ENCODE data around the gene LRP1-AS. TPM values are rescaled to one million over a fixed set of nuclear protein-coding genes. Genes with fewer than 3 reads are reported as not detected.

Gene LRP1-AS
- total and polyA plus RNA-seq, 7 experiments from 2014 or later: not detected

GRCh38 chr12:57181561-57182155 is 34.2 kb upstream of the LRP1-AS start:
- Mint-ChIP-seq H3K9me3 (no peaks in the 10 kb centered on the region), H3K4me1 (peaks cover 2 to 10% (median 6%) of the 10 kb centered on the region in 7 donors), H3K36me3 (peaks cover 0 to 4% (median 0%) of the 10 kb centered on the region in 5 donors), H3K27me3 (peaks cover 0 to 2% (median 0%) of the 10 kb centered on the region in 5 donors), H3K4me3 (no peak overlapping the region), H3K27ac (no peak overlapping the region)
- H3K9me3 ChIP-seq (ENCODE audit: control insufficient read depth in 2 of 3, low read length in 3 of 3): no peaks in the 10 kb centered on the region
- ChIA-PET POLR2A (interaction anchor here (1.3 kb wide), 1 partner anchor 53 kb away, joined by 3 read pairs; the partner anchor contains the start of gene LRP1), CTCF (interaction anchor here (0.5 to 8.3 kb wide), 8 partner anchors 51 to 1125 kb away, joined by 3 to 162 read pairs (median 4); partner anchors contain the start of gene LRP1)
- no peak overlapping the region for H3K4me3 ChIP-seq (ENCODE audit: low read length)
- H3K36me3 ChIP-seq (ENCODE audit: control insufficient read depth in 2 of 3, insufficient read depth in 3 of 3, low read length in 3 of 3): no peaks in the 10 kb centered on the region
- H3K27ac ChIP-seq (ENCODE audit: low read depth, low read length): no peak overlapping the region
- ATAC-seq (no peak), DNase-seq (no peak)
- no peaks in the 10 kb centered on the region for H3K4me1 ChIP-seq (ENCODE audit: control insufficient read depth in 2 of 2, insufficient read depth in 2 of 2, low read length in 2 of 2)
- intact Hi-C loops (cut with micrococcal nuclease): loop anchor here in 1 of 2 donors (2.0 to 10.0 kb wide), 2 partner anchors 175 to 427 kb away; partner anchors contain the start of genes PRIM1 and ZBTB39
- no peaks in the 10 kb centered on the region for H3K27me3 ChIP-seq (ENCODE audit: control insufficient read depth in 2 of 2, insufficient read depth in 2 of 2, low read length in 2 of 2)

- ATAC-seq (no peak), DNase-seq (no peak)
- H3K4me1 Mint-ChIP-seq: peaks cover 2 to 10% (median 6%) of the 10 kb centered on the region in 7 donors
- Histone ChIP-seq H3K27ac (ENCODE audit: low read depth, low read length) (no peak overlapping the region), H3K27me3 (ENCODE audit: control insufficient read depth in 2 of 2, insufficient read depth in 2 of 2, low read length in 2 of 2) (no peaks in the 10 kb centered on the region), H3K4me3 (ENCODE audit: low read length) (no peak overlapping the region), H3K36me3 (ENCODE audit: control insufficient read depth in 2 of 3, insufficient read depth in 3 of 3, low read length in 3 of 3) (no peaks in the 10 kb centered on the region), H3K4me1 (ENCODE audit: control insufficient read depth in 2 of 2, insufficient read depth in 2 of 2, low read length in 2 of 2) (no peaks in the 10 kb centered on the region), H3K9me3 (ENCODE audit: control insufficient read depth in 2 of 3, low read length in 3 of 3) (no peaks in the 10 kb centered on the region)
- intact Hi-C loops (cut with micrococcal nuclease): loop anchor here in 1 of 2 donors (10.0 kb wide), 1 partner anchor 426 kb away; the partner anchor contains the start of gene PRIM1
- H3K4me3 Mint-ChIP-seq: no peak overlapping the region
- peaks cover 0 to 2% (median 0%) of the 10 kb centered on the region in 5 donors for H3K27me3 Mint-ChIP-seq
- no peak overlapping the region for H3K27ac Mint-ChIP-seq
- POLR2A ChIA-PET: no interaction called here
- peaks cover 0 to 9% (median 0%) of the 10 kb centered on the region in 5 donors for H3K36me3 Mint-ChIP-seq
- no peaks in the 10 kb centered on the region for H3K9me3 Mint-ChIP-seq
- CTCF ChIA-PET: interaction anchor here (0.7 to 8.3 kb wide), 2 partner anchors 57 to 457 kb away, joined by 3 to 162 read pairs; partner anchors contain the start of gene LRP1
Observed at GRCh38 chr12:57181072-57181471, 33.7 kb upstream of the LRP1-AS start.

GRCh38 chr12:57180321-57180989 is 33.0 kb upstream of the LRP1-AS start:
- intact Hi-C loops (cut with micrococcal nuclease): loop anchor here in 1 of 2 donors (10.0 kb wide), 1 partner anchor 426 kb away; the partner anchor contains the start of gene PRIM1
- Histone ChIP-seq H3K9me3 (ENCODE audit: control insufficient read depth in 2 of 3, low read length in 3 of 3) (no peaks in the 10 kb centered on the region), H3K4me3 (ENCODE audit: low read length) (no peak overlapping the region), H3K36me3 (ENCODE audit: control insufficient read depth in 2 of 3, insufficient read depth in 3 of 3, low read length in 3 of 3) (no peaks in the 10 kb centered on the region), H3K27ac (ENCODE audit: low read depth, low read length) (no peak overlapping the region), H3K4me1 (ENCODE audit: control insufficient read depth in 2 of 2, insufficient read depth in 2 of 2, low read length in 2 of 2) (no peaks in the 10 kb centered on the region), H3K27me3 (ENCODE audit: control insufficient read depth in 2 of 2, insufficient read depth in 2 of 2, low read length in 2 of 2) (no peaks in the 10 kb centered on the region)
- Mint-ChIP-seq H3K4me1 (peaks cover 2 to 10% (median 6%) of the 10 kb centered on the region in 7 donors), H3K27ac (no peak overlapping the region), H3K4me3 (no peak overlapping the region), H3K9me3 (no peaks in the 10 kb centered on the region), H3K36me3 (peaks cover 0 to 9% (median 0%) of the 10 kb centered on the region in 5 donors), H3K27me3 (peaks cover 0 to 2% (median 0%) of the 10 kb centered on the region in 5 donors)
- ATAC-seq: no peak
- ChIA-PET CTCF (interaction anchor here (0.6 to 8.3 kb wide), 3 partner anchors 57 to 530 kb away, joined by 3 to 162 read pairs (median 4); partner anchors contain the start of gene LRP1), POLR2A (no interaction called here)
- DNase-seq: no peak

GRCh38 chr12:57179331-57180086 is 32.1 kb upstream of the LRP1-AS start:
- intact Hi-C loops (cut with micrococcal nuclease): loop anchor here in 1 of 2 donors (10.0 kb wide), 1 partner anchor 425 kb away; the partner anchor contains the start of gene PRIM1
- ChIA-PET POLR2A (no interaction called here), CTCF (interaction anchor here (1.1 to 8.3 kb wide), 2 partner anchors 56 to 110 kb away, joined by 3 to 162 read pairs; partner anchors contain the start of gene LRP1)
- peaks cover 2 to 10% (median 6%) of the 10 kb centered on the region in 7 donors for H3K4me1 Mint-ChIP-seq
- peaks cover 0 to 2% (median 0%) of the 10 kb centered on the region in 5 donors for H3K27me3 Mint-ChIP-seq
- Histone ChIP-seq H3K36me3 (ENCODE audit: control insufficient read depth in 2 of 3, insufficient read depth in 3 of 3, low read length in 3 of 3) (no peaks in the 10 kb centered on the region), H3K4me3 (ENCODE audit: low read length) (no peak overlapping the region), H3K4me1 (ENCODE audit: control insufficient read depth in 2 of 2, insufficient read depth in 2 of 2, low read length in 2 of 2) (no peaks in the 10 kb centered on the region), H3K27ac (ENCODE audit: low read depth, low read length) (no peak overlapping the region), H3K27me3 (ENCODE audit: control insufficient read depth in 2 of 2, insufficient read depth in 2 of 2, low read length in 2 of 2) (no peaks in the 10 kb centered on the region), H3K9me3 (ENCODE audit: control insufficient read depth in 2 of 3, low read length in 3 of 3) (no peaks in the 10 kb centered on the region)
- H3K27ac Mint-ChIP-seq: no peak overlapping the region
- H3K4me3 Mint-ChIP-seq: no peak overlapping the region
- no peaks in the 10 kb centered on the region for H3K9me3 Mint-ChIP-seq
- DNase-seq: no peak
- H3K36me3 Mint-ChIP-seq: peaks cover 0 to 9% (median 0%) of the 10 kb centered on the region in 5 donors
- ATAC-seq: no peak

- peak overlapping the region in 1 of 9 donors; percentile 45 for H3K27ac Mint-ChIP-seq
- H3K4me3 ChIP-seq (ENCODE audit: low read length): no peak overlapping the region
- H3K9me3 ChIP-seq (ENCODE audit: control insufficient read depth in 2 of 3, low read length in 3 of 3): no peaks in the 10 kb centered on the region
- peaks cover 0 to 9% (median 0%) of the 10 kb centered on the region in 5 donors for H3K36me3 Mint-ChIP-seq
- H3K27me3 Mint-ChIP-seq: peaks cover 0 to 2% (median 0%) of the 10 kb centered on the region in 5 donors
- ATAC-seq: no peak
- DNase-seq: no peak
- no peak overlapping the region for H3K4me3 Mint-ChIP-seq
- POLR2A ChIA-PET: no interaction called here
- H3K4me1 ChIP-seq (ENCODE audit: control insufficient read depth in 2 of 2, insufficient read depth in 2 of 2, low read length in 2 of 2): no peaks in the 10 kb centered on the region
- H3K27ac ChIP-seq (ENCODE audit: low read depth, low read length): no peak overlapping the region
- peaks cover 3 to 10% (median 5%) of the 10 kb centered on the region in 7 donors for H3K4me1 Mint-ChIP-seq
- CTCF ChIA-PET: interaction anchor here (1.0 kb wide), 1 partner anchor 52 kb away, joined by 4 read pairs; no protein-coding TSS in a partner anchor
- H3K27me3 ChIP-seq (ENCODE audit: control insufficient read depth in 2 of 2, insufficient read depth in 2 of 2, low read length in 2 of 2): no peaks in the 10 kb centered on the region
- no peaks in the 10 kb centered on the region for H3K9me3 Mint-ChIP-seq
- intact Hi-C loops (cut with micrococcal nuclease): no loop called here
- H3K36me3 ChIP-seq (ENCODE audit: control insufficient read depth in 2 of 3, insufficient read depth in 3 of 3, low read length in 3 of 3): no peaks in the 10 kb centered on the region
Observed at GRCh38 chr12:57178213-57178612, 30.8 kb upstream of the LRP1-AS start.

GRCh38 chr12:57177354-57177753 is 29.9 kb upstream of the LRP1-AS start:
- Mint-ChIP-seq H3K27ac (peak overlapping the region in 1 of 9 donors; percentile 41), H3K9me3 (no peaks in the 10 kb centered on the region), H3K36me3 (peaks cover 0 to 9% (median 0%) of the 10 kb centered on the region in 5 donors), H3K4me1 (peaks cover 0 to 4% (median 0%) of the 10 kb centered on the region in 7 donors), H3K4me3 (no peak overlapping the region), H3K27me3 (peaks cover 0 to 2% (median 0%) of the 10 kb centered on the region in 5 donors)
- no peak for ATAC-seq
- no peak overlapping the region for H3K4me3 ChIP-seq (ENCODE audit: low read length)
- H3K27ac ChIP-seq (ENCODE audit: low read depth, low read length): no peak overlapping the region
- H3K4me1 ChIP-seq (ENCODE audit: control insufficient read depth in 2 of 2, insufficient read depth in 2 of 2, low read length in 2 of 2): no peaks in the 10 kb centered on the region
- DNase-seq: no peak
- H3K27me3 ChIP-seq (ENCODE audit: control insufficient read depth in 2 of 2, insufficient read depth in 2 of 2, low read length in 2 of 2): no peaks in the 10 kb centered on the region
- CTCF ChIA-PET: no interaction called here
- intact Hi-C loops (cut with micrococcal nuclease): no loop called here
- no peaks in the 10 kb centered on the region for H3K36me3 ChIP-seq (ENCODE audit: control insufficient read depth in 2 of 3, insufficient read depth in 3 of 3, low read length in 3 of 3)
- H3K9me3 ChIP-seq (ENCODE audit: control insufficient read depth in 2 of 3, low read length in 3 of 3): no peaks in the 10 kb centered on the region
- POLR2A ChIA-PET: no interaction called here

All from naive thymus-derived CD4-positive, alpha-beta T cell (primary cell).